Kidney (tissue), 14 donors: ENCODE measurements around the gene ENPP6. TPM values are rescaled to one million over a fixed set of nuclear protein-coding genes. Genes with fewer than 3 reads are reported as not detected.

Experiments
- DNase-seq, 5 donors: peaks; one replicate each; pipeline ENCODE4 v3.0.0-alpha.2; 2013 to 2020
- FAIRE-seq: peaks from 2 replicates; lab custom pipeline; 2012; peaks lifted over from hg19 to GRCh38; lab: Jason Lieb, UNC
- H3K27ac ChIP-seq, 2 donors: one replicate each; pipeline ENCODE4 v1.7.0; 2013; ENCODE audit warnings: low read depth in 2 of 2, low read length in 2 of 2, inconsistent platforms in 1 of 2
- H3K27me3 ChIP-seq: one replicate; pipeline ENCODE4 v1.7.1; 2013; ENCODE audit warnings: low read length, inconsistent platforms; ENCODE audit not compliant: control insufficient read depth, insufficient read depth
- H3K36me3 ChIP-seq, 3 donors: one replicate each; pipeline versions ENCODE4 v1.7.0 to v1.7.1; 2013; ENCODE audit warnings: low read length in 3 of 3, control low read depth in 1 of 3, inconsistent platforms in 1 of 3; ENCODE audit not compliant: insufficient read depth in 3 of 3, control insufficient read depth in 2 of 3
- H3K4me1 ChIP-seq, 3 donors: one replicate each; pipeline versions ENCODE4 v1.7.0 to v1.7.1; 2013; ENCODE audit warnings: low read length in 3 of 3, inconsistent platforms in 1 of 3, low read depth in 1 of 3; ENCODE audit not compliant: control insufficient read depth in 2 of 3, insufficient read depth in 2 of 3
- H3K4me3 ChIP-seq, 3 donors: one replicate each; pipeline versions ENCODE4 v1.7.0 to v1.8.1; 2013; ENCODE audit warnings: low read length in 3 of 3, control low read depth in 1 of 3, inconsistent platforms in 1 of 3
- H3K9ac ChIP-seq, 3 donors: one replicate each; pipeline versions ENCODE4 v1.7.0 to v1.7.1; 2013; ENCODE audit warnings: low read length in 3 of 3, control low read depth in 1 of 3, inconsistent platforms in 1 of 3
- H3K9me3 ChIP-seq, 3 donors: one replicate each; pipeline versions ENCODE4 v1.7.0 to v1.7.1; 2013; ENCODE audit warnings: low read length in 3 of 3, control low read depth in 1 of 3, inconsistent platforms in 1 of 3; ENCODE audit not compliant: control insufficient read depth in 2 of 3, insufficient read depth in 1 of 3
- CTCF ChIP-seq: IDR thresholded peaks from 3 replicates; pipeline ENCODE4 v1.5.1; 2012; ENCODE audit warnings: mild to moderate bottlenecking, moderate library complexity, borderline replicate concordance; ENCODE audit not compliant: insufficient read depth; ENCODE audit errors: extremely low read depth
- intact Hi-C: fragments of 100-400 bp; cut with DNase I; formaldehyde crosslinking; loops from one replicate; pipeline ENCODE4 v1.11.1; 2022
- polyA plus RNA-seq: library from polyadenylated mRNA; stranded (reverse); fragments of 350-450 nt; fragmentation: Illumina TruSeq; extraction: RNeasy Lipid Tissue Mini Kit (QIAGEN cat#74804); gene quantifications from one replicate; pipeline ENCODE4 v1.2.3, GENCODE V29; 2014; ENCODE audit warnings: low read depth, low replicate concordance; ENCODE audit not compliant: insufficient read depth
- total RNA-seq: library from RNA; stranded (reverse); fragmentation: NEBNext Ultra II Directional; extraction: Animal tissue kit (Norgen Biotek cat#: 25700); gene quantifications from one replicate; pipeline ENCODE4 v1.2.1, GENCODE V29; 2021
- donor health status: control.
- donor health status: control.
- donor health status: control.
- donor health status: control.
- donor health status: control.
- donor health status: DM: yes; HTN: yes; CAD: no.
- donor health status: Normal renal cell carcinoma (clear cell type).

Gene ENPP6
- total and polyA plus RNA-seq, 2 donors from 2014 or later: 0.91 to 7.2 TPM

GRCh38 chr4:184104419-184105101 is 113.1 kb downstream of the ENPP6 start:
- no peaks in the 10 kb centered on the region for H3K27me3 ChIP-seq
- H3K4me1 ChIP-seq: peaks cover 0 to 31% (median 5%) of the 10 kb centered on the region in 3 donors
- TF ChIP-seq CTCF: no peak
- DNase-seq: peak in 2 of 5 donors; percentile 43 to 58
- intact Hi-C loops: no loop called here
- H3K9ac ChIP-seq: no peak overlapping the region
- no peak overlapping the region for H3K4me3 ChIP-seq
- no peaks in the 10 kb centered on the region for H3K36me3 ChIP-seq
- peak; percentile 82 for FAIRE-seq
- H3K9me3 ChIP-seq: no peaks in the 10 kb centered on the region
- peak overlapping the region; percentile 62 to 79 for H3K27ac ChIP-seq

GRCh38 chr4:184103527-184104264 is 114.0 kb downstream of the ENPP6 start:
- peak overlapping the region in 1 of 3 donors; percentile 1 for H3K9ac ChIP-seq
- no peaks in the 10 kb centered on the region for H3K36me3 ChIP-seq
- H3K27ac ChIP-seq: peak overlapping the region; percentile 62 to 79
- H3K27me3 ChIP-seq: no peaks in the 10 kb centered on the region
- DNase-seq (no peak), FAIRE-seq (no peak)
- no peak for TF ChIP-seq CTCF
- intact Hi-C loops: no loop called here
- no peak overlapping the region for H3K4me3 ChIP-seq
- H3K4me1 ChIP-seq: peaks cover 0 to 35% (median 5%) of the 10 kb centered on the region in 3 donors
- no peaks in the 10 kb centered on the region for H3K9me3 ChIP-seq

GRCh38 chr4:184102927-184103326 is 114.7 kb downstream of the ENPP6 start:
- H3K36me3 ChIP-seq: no peaks in the 10 kb centered on the region
- no peak overlapping the region for H3K4me3 ChIP-seq
- H3K27ac ChIP-seq: peak overlapping the region in 1 of 2 donors; percentile 79
- no peaks in the 10 kb centered on the region for H3K9me3 ChIP-seq
- no peak for TF ChIP-seq CTCF
- DNase-seq (no peak), FAIRE-seq (no peak)
- no peaks in the 10 kb centered on the region for H3K27me3 ChIP-seq
- H3K4me1 ChIP-seq: peaks cover 0 to 35% (median 5%) of the 10 kb centered on the region in 3 donors
- no peak overlapping the region for H3K9ac ChIP-seq
- intact Hi-C loops: no loop called here
